Kidney epithelial cell (primary cell): ENCODE measurements around the gene GAPVD1. TPM values are rescaled to one million over a fixed set of nuclear protein-coding genes. Genes with fewer than 3 reads are reported as not detected.

Source experiments
- DNase-seq: peaks from one replicate; pipeline ENCODE4 v3.0.0-alpha.2; 2010; ENCODE audit warnings: low read depth
- H3K27me3 ChIP-seq: 2 replicates; pipeline ENCODE4 v1.6.0; 2011; ENCODE audit warnings: low read length; ENCODE audit not compliant: control insufficient read depth, insufficient read depth
- H3K36me3 ChIP-seq: 2 replicates; pipeline ENCODE4 v1.5.1; 2011; ENCODE audit warnings: low read length; ENCODE audit not compliant: control insufficient read depth, insufficient read depth
- H3K4me3 ChIP-seq: 2 replicates; pipeline ENCODE4 v1.5.1; 2011; ENCODE audit warnings: low read depth, mild to moderate bottlenecking, control low read depth, low read length
- CTCF ChIP-seq: IDR thresholded peaks from 2 replicates; pipeline ENCODE4 v1.5.1; 2011; ENCODE audit warnings: mild to moderate bottlenecking, moderate library complexity, low read length, control low read depth, inconsistent platforms; ENCODE audit not compliant: insufficient read depth, poor library complexity, severe bottlenecking
- total RNA-seq: library from RNA; depleted of rRNA; stranded (reverse); fragments of >200 nt; gene quantifications from 2 replicates; pipeline ENCODE4 v1.2.3, GENCODE V29; 2015

Gene GAPVD1
- total RNA-seq, 1 donor from 2014 or later: 30.4 TPM

GRCh38 chr9:125370786-125371185 is 109.2 kb downstream of the GAPVD1 start:
- no peaks in the 10 kb centered on the region for H3K27me3 ChIP-seq
- TF ChIP-seq CTCF: no peak
- DNase-seq: no peak
- H3K4me3 ChIP-seq: no peak overlapping the region
- H3K36me3 ChIP-seq: no peaks in the 10 kb centered on the region

- no peak for DNase-seq
- peaks cover 2% of the 10 kb centered on the region for H3K27me3 ChIP-seq
- no peak for TF ChIP-seq CTCF
- no peaks in the 10 kb centered on the region for H3K36me3 ChIP-seq
- no peak overlapping the region for H3K4me3 ChIP-seq
Observed at GRCh38 chr9:125372441-125373226, 111.0 kb downstream of the GAPVD1 start.

GRCh38 chr9:125374443-125375309 is 113.0 kb downstream of the GAPVD1 start:
- Histone ChIP-seq H3K36me3 (no peaks in the 10 kb centered on the region), H3K4me3 (no peak overlapping the region), H3K27me3 (peaks cover 2% of the 10 kb centered on the region)
- TF ChIP-seq CTCF: peak; percentile 85
- DNase-seq: peak; percentile 19

GRCh38 chr9:125375820-125376219 is 114.2 kb downstream of the GAPVD1 start:
- Histone ChIP-seq H3K4me3 (no peak overlapping the region), H3K27me3 (peaks cover 2% of the 10 kb centered on the region), H3K36me3 (no peaks in the 10 kb centered on the region)
- no peak for DNase-seq
- no peak for TF ChIP-seq CTCF

GRCh38 chr9:125376261-125377226 is 114.9 kb downstream of the GAPVD1 start:
- H3K27me3 ChIP-seq: peaks cover 2% of the 10 kb centered on the region

More at GRCh38 chr9:125376261-125377226, 114.9 kb downstream of the GAPVD1 start:
- no peak for DNase-seq
- TF ChIP-seq CTCF: no peak
- H3K4me3 ChIP-seq: no peak overlapping the region
- no peaks in the 10 kb centered on the region for H3K36me3 ChIP-seq
